Muscle of leg (tissue), 11 donors: ENCODE data around the gene APOA4. TPM values are rescaled to one million over a fixed set of nuclear protein-coding genes. Genes with fewer than 3 reads are reported as not detected.
"Not testable (repeated sequence)": the region's sequence is repeated elsewhere in the genome, so short reads cannot be mapped to it uniquely, and the experiment has no call there.

Experiments
- DNase-seq: peaks from one replicate; pipeline ENCODE4 v3.0.0; 2013
- H3K27ac ChIP-seq: one replicate; pipeline ENCODE4 v1.5.1; 2013; ENCODE audit warnings: mild to moderate bottlenecking, low read length, control low read depth
- H3K27me3 ChIP-seq: one replicate; pipeline ENCODE4 v1.6.1; 2013; ENCODE audit warnings: low read length; ENCODE audit not compliant: control insufficient read depth, insufficient read depth
- H3K36me3 ChIP-seq: one replicate; pipeline ENCODE4 v1.6.1; 2013; ENCODE audit warnings: low read length; ENCODE audit not compliant: control insufficient read depth, insufficient read depth
- H3K4me1 ChIP-seq: one replicate; pipeline ENCODE4 v1.6.1; 2013; ENCODE audit warnings: low read length; ENCODE audit not compliant: control insufficient read depth, insufficient read depth
- H3K4me3 ChIP-seq: one replicate; pipeline ENCODE4 v1.5.1; 2013; ENCODE audit warnings: low read length, control low read depth
- H3K9me3 ChIP-seq: replicated peaks from 2 replicates; pipeline ENCODE4 v1.6.1; 2013; ENCODE audit warnings: low read depth, low read length; ENCODE audit not compliant: control insufficient read depth
- WGBS: methylation state at CpG from one replicate; pipeline ENCODE4 v1.1.5; 2013; ENCODE audit warnings: missing lambda C conversion rate; ENCODE audit not compliant: insufficient coverage; 5-methylcytosine and 5-hydroxymethylcytosine counted together
- polyA plus RNA-seq, 8 donors: library from polyadenylated mRNA; unstranded; fragments of 120-200 nt; gene quantifications; one replicate each; pipeline versions ENCODE4 v1.2.1 to v1.2.3, GENCODE V29; 2013; ENCODE audit warnings: inconsistent platforms in 1 of 8, low replicate concordance in 1 of 8; ENCODE audit not compliant: insufficient read length in 8 of 8, insufficient read depth in 1 of 8
- total RNA-seq: library from RNA; stranded (reverse); fragments of 120-200 nt; gene quantifications from one replicate; pipeline ENCODE4 v1.2.4, GENCODE V29; 2013

APOA4 gene
- total and polyA plus RNA-seq, 9 donors = 0.23 to 178 (median 17.1) TPM; not detected in 5

- Histone ChIP-seq H3K27me3 (no peaks in the 10 kb centered on the region), H3K4me1 (peaks cover 19% of the 10 kb centered on the region), H3K27ac (no peak overlapping the region), H3K4me3 (no peak overlapping the region), H3K36me3 (peaks cover 8% of the 10 kb centered on the region), H3K9me3 (no peaks in the 10 kb centered on the region)
- WGBS = 50% methylated on average over 2 of the region's 6 CpGs
- DNase-seq = no peak
Observed at GRCh38 chr11:116838321-116839084, 15.4 kb upstream of the APOA4 start.

DNA sequence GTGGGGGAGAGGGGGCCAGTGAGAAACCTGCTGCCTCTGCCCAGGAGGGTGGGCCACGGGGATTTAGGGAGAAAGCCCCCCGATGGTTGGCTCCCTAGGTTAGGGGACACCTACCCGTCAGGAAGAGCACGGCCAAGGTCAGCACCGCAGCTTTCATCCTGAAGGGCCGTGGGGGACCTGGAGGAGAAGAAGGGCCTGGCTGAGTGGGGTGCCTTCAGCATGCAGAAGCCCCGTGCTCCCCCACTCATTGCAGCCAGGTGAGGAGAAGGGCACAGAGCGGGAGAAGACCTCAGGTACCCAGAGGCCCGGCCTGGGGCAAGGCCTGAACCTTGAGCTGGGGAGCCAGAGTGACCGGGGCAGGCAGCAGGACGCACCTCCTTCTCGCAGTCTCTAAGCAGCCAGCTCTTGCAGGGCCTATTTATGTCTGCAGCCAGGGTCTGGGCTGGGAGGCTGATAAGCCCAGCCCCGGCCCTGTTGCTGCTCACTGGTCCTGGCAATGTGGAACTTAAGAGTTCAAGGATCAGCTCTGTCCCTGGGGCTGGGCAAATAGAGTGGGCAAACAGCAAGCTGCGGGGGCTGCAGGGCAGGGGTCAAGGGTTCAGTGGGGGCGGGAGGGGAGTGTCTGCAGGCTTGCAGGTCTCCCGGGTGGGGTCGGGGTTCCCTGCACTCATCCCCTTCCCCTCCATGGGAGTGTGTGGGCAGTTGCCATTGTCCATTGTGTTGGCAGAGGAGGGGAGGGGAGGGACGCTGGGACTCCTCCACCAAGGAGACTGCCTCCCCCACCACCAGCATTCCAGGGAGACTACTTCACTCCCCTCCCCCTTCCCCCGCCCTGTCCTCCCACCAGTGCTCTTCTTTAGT, 14.4 kb upstream of the APOA4 start, which contains the start of gene APOA1:
TSS of gene APOA1 (minus strand) at position 392 of the 861 bp plus-strand sequence. CDS start at position 157, 235 bp downstream.
- H3K4me1 ChIP-seq = peaks cover 19% of the 10 kb centered on the region
- H3K27ac ChIP-seq = no peak within 1 kb of the TSS

GRCh38 chr11:116836632-116836991, 13.5 kb upstream of the APOA4 start:
- no peak overlapping the region for H3K4me3 ChIP-seq
- H3K4me1 ChIP-seq = peaks cover 19% of the 10 kb centered on the region
- no peaks in the 10 kb centered on the region for H3K36me3 ChIP-seq
- 93% methylated on average over 5 of the region's 7 CpGs for WGBS
- no peak for DNase-seq
- no peak overlapping the region for H3K27ac ChIP-seq
- H3K9me3 ChIP-seq = no peaks in the 10 kb centered on the region
- no peaks in the 10 kb centered on the region for H3K27me3 ChIP-seq

More for the DNA sequence above, 14.4 kb upstream of the APOA4 start, which contains the start of gene APOA1:
- WGBS = 74% methylated on average over 9 of the region's 19 CpGs
- Histone ChIP-seq H3K9me3 (no peaks in the 10 kb centered on the region), H3K36me3 (no peaks in the 10 kb centered on the region), H3K27me3 (no peaks in the 10 kb centered on the region), H3K4me3 (no peak within 1 kb of the TSS)
- no peak for DNase-seq

DNA sequence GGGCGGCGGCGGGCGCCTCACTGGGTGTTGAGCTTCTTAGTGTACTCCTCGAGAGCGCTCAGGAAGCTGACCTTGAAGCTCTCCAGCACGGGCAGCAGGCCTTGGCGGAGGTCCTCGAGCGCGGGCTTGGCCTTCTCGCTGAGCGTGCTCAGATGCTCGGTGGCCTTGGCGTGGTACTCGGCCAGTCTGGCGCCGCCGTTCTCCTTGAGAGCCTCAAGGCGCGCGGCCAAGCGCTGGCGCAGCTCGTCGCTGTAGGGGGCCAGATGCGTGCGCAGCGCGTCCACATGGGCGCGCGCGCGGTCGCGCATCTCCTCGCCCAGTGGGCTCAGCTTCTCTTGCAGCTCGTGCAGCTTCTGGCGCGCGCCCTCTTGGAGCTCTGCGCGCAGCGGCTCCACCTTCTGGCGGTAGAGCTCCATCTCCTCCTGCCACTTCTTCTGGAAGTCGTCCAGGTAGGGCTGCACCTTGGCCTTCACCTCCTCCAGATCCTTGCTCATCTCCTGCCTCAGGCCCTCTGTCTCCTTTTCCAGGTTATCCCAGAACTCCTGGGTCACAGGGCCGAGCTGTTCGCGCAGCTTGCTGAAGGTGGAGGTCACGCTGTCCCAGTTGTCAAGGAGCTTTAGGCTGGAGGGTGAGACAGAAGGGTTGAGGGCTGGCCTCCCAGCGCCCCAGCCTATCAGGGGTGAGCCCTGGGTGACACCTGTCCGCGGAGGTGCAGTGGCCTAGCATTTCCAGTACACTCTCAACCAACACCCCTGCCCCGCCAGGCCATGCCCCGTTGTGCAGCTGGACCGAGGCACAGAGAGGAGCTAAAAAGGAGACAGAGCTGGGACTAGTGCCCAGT, 12.9 kb upstream of the APOA4 start:
- Histone ChIP-seq H3K36me3 (no peaks in the 10 kb centered on the region), H3K4me3 (peak overlapping the region; percentile 41), H3K9me3 (no peaks in the 10 kb centered on the region), H3K27ac (peak overlapping the region; percentile 76), H3K4me1 (peaks cover 19% of the 10 kb centered on the region), H3K27me3 (no peaks in the 10 kb centered on the region)
- 4% methylated on average over 49 of the region's 57 CpGs for WGBS
- DNase-seq = peak; percentile 92

DNA sequence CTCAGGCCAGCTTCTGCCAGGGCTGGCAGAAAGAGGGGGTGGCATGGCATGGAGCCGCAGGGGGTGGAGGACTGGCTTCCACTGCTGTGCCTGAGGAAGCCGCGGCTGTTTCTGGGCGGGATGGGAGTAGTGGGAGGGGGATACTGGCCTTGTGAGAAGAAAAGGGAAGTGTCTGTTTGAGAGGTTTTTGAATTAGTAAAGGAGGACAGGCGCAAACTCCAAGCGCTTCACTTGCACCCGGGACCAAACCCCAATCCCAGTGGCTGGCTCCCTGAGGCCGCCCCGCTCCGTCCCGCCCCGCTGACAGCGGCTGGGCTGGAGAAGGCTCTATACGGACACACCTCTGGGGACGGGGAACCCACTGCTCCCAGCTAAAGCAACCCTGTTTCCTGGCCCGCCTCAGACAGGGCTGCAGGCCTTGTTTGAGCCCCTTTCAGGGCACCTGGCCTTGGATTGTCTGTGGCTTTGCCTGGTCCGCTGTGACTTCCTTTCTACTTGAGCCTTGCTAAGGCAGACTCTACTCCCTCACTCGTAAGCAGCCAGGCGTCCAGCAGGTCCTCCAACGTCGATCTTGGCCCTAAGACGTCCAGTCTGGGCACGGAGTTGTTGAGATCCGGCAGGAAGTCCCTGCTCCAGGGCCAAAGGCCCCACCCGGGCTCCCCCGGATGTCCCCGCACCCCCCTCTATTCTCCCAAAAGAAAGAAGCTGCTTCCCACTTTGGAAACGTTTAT, 12.1 kb upstream of the APOA4 start:
- Histone ChIP-seq H3K4me1 (peaks cover 19% of the 10 kb centered on the region), H3K27ac (peak overlapping the region; percentile 76), H3K4me3 (peak overlapping the region; percentile 41), H3K36me3 (no peaks in the 10 kb centered on the region), H3K9me3 (no peaks in the 10 kb centered on the region), H3K27me3 (no peaks in the 10 kb centered on the region)
- no peak for DNase-seq
- 42% methylated on average over 20 of the region's 28 CpGs for WGBS

- DNase-seq, H3K36me3 ChIP-seq, H3K27ac ChIP-seq, H3K27me3 ChIP-seq, H3K4me3 ChIP-seq, H3K9me3 ChIP-seq: not testable (repeated sequence)
- 76% methylated on average over 12 of the region's 13 CpGs for WGBS
- peaks cover 19% of the 10 kb centered on the region for H3K4me1 ChIP-seq
Observed at GRCh38 chr11:116834535-116835041, 11.5 kb upstream of the APOA4 start.

GRCh38 chr11:116833816-116834534, 10.9 kb upstream of the APOA4 start:
- H3K9me3 ChIP-seq = no peaks in the 10 kb centered on the region
- no peaks in the 10 kb centered on the region for H3K27me3 ChIP-seq
- no peak overlapping the region for H3K27ac ChIP-seq
- H3K36me3 ChIP-seq = no peaks in the 10 kb centered on the region
- DNase-seq = no peak
- no peak overlapping the region for H3K4me3 ChIP-seq
- peaks cover 22% of the 10 kb centered on the region for H3K4me1 ChIP-seq
- 85% methylated on average over 11 of the region's 14 CpGs for WGBS

DNA sequence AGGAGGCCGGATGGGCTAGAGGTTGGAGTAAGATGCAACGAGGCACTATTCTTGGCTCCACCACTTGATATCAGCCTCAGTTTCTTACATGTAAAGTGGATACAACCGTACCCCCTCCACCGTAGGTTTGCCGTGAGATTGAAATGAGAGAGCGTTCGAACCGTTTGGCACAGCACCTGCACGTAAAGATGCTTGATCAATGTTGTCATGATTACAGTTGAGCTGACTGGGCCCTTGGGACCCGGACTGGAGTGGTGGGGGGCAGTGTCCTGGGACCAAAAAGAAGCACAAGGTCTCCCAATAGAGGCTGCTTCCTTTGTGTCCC, 10.3 kb upstream of the APOA4 start:
- DNase-seq = no peak
- Histone ChIP-seq H3K27ac (no peak overlapping the region), H3K36me3 (no peaks in the 10 kb centered on the region), H3K27me3 (no peaks in the 10 kb centered on the region), H3K4me3 (no peak overlapping the region), H3K9me3 (no peaks in the 10 kb centered on the region), H3K4me1 (peaks cover 22% of the 10 kb centered on the region)
- WGBS = 85% methylated on average over 8 of the region's 10 CpGs
